Lower lobe of right lung (tissue), 2 donors: ENCODE results near the gene HSF2BP. TPM values are rescaled to one million over a fixed set of nuclear protein-coding genes. Genes with fewer than 3 reads are reported as not detected.
"Not testable (repeated sequence)": the region's sequence is repeated elsewhere in the genome, so short reads cannot be mapped to it uniquely, and the experiment has no call there.

Experiments
- ATAC-seq, 2 donors: fragments of 200-7000 bp; cut with Tn5 transposase; one replicate each; pipeline ENCODE4 v1.9.1; 2020 to 2022; ENCODE audit warnings: mild to moderate bottlenecking in 2 of 2, moderate library complexity in 2 of 2
- DNase-seq: peaks from one replicate; pipeline ENCODE4 v3.0.0-alpha.2; 2020
- H3K27ac ChIP-seq: fragments of 200-600 bp; one replicate; pipeline ENCODE4 v1.8.0; 2022
- H3K27me3 ChIP-seq: fragments of 200-600 bp; one replicate; pipeline ENCODE4 v1.8.0; 2022; ENCODE audit warnings: low read depth
- H3K36me3 ChIP-seq: fragments of 200-600 bp; one replicate; pipeline ENCODE4 v1.8.0; 2022; ENCODE audit warnings: mild to moderate bottlenecking
- H3K4me1 ChIP-seq: fragments of 200-600 bp; one replicate; pipeline ENCODE4 v1.8.0; 2022
- H3K4me3 ChIP-seq: fragments of 200-600 bp; one replicate; pipeline ENCODE4 v1.8.0; 2022; ENCODE audit warnings: mild to moderate bottlenecking
- H3K9me3 ChIP-seq: fragments of 200-600 bp; one replicate; pipeline ENCODE4 v1.8.0; 2022
- intact Hi-C: fragments of 100-400 bp; cut with DNase I; formaldehyde crosslinking; loops from one replicate; pipeline ENCODE4 v1.11.0; 2022
- total RNA-seq: library from RNA; stranded (reverse); fragmentation: NEBNext Ultra II Directional; extraction: Animal tissue kit (Norgen Biotek cat#: 25700); gene quantifications from one replicate; pipeline ENCODE4 v1.2.1, GENCODE V29; 2021
- TF ChIP-seq, protein P1 (sequence below): fragments of 200-600 bp; IDR thresholded peaks from one replicate; pipeline ENCODE4 v1.8.0; 2022; ENCODE audit warnings: antibody characterized with exemption, mild to moderate bottlenecking
- donor health status: DM: no; HTN: yes; CAD: no; lungs with severe emphysema.

The HSF2BP gene
- total RNA-seq, 1 donor from 2014 or later, result 0.32 TPM

DNA sequence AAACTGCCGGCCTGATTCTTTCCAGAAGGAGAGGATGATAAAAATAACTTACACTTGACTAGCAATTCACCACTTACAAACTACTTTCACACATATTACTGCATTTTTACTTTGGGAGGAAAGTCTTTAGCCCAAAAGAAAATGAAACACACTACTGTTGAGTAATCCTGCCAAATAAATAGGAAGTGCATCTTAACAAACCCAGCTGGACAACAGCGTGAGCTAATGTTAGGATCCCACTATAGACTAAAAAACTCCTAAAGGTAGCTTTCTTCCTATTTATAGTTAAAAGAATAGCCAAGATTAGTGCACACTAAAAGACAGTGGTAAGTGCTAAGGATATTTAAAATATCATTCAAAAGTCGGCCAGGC lies 83.8 kb downstream of the HSF2BP start:
- ATAC-seq (peak in 1 of 2 donors; percentile 40), DNase-seq (no peak)
- Histone ChIP-seq H3K36me3 (no peaks in the 10 kb centered on the region), H3K4me1 (peaks cover 12% of the 10 kb centered on the region), H3K4me3 (no peak overlapping the region), H3K27me3 (no peaks in the 10 kb centered on the region), H3K9me3 (no peaks in the 10 kb centered on the region), H3K27ac (peak overlapping the region; percentile 65)
- intact Hi-C loops, result no loop called here
- TF ChIP-seq, protein P1, sequence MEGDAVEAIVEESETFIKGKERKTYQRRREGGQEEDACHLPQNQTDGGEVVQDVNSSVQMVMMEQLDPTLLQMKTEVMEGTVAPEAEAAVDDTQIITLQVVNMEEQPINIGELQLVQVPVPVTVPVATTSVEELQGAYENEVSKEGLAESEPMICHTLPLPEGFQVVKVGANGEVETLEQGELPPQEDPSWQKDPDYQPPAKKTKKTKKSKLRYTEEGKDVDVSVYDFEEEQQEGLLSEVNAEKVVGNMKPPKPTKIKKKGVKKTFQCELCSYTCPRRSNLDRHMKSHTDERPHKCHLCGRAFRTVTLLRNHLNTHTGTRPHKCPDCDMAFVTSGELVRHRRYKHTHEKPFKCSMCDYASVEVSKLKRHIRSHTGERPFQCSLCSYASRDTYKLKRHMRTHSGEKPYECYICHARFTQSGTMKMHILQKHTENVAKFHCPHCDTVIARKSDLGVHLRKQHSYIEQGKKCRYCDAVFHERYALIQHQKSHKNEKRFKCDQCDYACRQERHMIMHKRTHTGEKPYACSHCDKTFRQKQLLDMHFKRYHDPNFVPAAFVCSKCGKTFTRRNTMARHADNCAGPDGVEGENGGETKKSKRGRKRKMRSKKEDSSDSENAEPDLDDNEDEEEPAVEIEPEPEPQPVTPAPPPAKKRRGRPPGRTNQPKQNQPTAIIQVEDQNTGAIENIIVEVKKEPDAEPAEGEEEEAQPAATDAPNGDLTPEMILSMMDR, result no peak

DNA sequence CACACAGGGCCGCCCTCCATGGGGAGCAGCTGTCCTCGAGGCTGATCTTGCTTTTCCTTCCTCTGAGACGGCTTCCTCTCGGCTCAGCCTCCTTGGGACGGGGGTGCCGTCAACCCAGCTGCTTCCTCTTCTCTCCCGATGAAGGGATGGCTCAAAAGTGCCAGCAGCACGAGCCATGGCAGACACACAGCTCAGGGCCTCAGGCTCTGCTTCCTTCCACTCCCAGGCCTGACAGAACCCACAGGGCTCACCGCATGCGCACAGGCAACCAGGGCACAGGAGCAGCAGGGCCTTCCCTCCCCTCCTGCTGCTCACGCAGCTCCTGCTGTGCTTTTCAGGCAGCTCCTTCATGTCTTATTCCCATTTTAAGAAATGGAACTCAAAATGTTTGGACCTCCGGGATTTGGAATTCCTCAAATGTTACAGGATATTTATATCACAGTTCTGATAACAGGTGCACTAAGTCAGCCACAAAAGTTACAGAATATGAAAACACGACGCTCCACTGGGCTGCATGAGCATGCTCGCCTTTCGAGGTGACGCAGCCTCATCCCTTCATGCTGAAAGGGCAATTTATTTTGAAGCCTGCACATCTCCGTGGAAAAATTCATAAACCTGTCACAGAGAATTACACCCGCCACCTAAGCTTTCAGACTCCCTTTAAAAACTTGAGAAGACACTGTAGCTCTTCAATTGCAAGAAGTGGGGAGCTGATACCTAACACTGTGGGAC lies 84.4 kb downstream of the HSF2BP start:
- H3K27me3 ChIP-seq, result no peaks in the 10 kb centered on the region
- H3K4me3 ChIP-seq, result no peak overlapping the region
- no peaks in the 10 kb centered on the region for H3K9me3 ChIP-seq
- ATAC-seq, result peak; percentile 64 to 69
- TF ChIP-seq, protein P1, result no peak
- H3K4me1 ChIP-seq, result peaks cover 12% of the 10 kb centered on the region
- peak; percentile 70 for DNase-seq
- H3K27ac ChIP-seq, result peak overlapping the region; percentile 65
- intact Hi-C loops, result no loop called here
- H3K36me3 ChIP-seq, result no peaks in the 10 kb centered on the region

DNA sequence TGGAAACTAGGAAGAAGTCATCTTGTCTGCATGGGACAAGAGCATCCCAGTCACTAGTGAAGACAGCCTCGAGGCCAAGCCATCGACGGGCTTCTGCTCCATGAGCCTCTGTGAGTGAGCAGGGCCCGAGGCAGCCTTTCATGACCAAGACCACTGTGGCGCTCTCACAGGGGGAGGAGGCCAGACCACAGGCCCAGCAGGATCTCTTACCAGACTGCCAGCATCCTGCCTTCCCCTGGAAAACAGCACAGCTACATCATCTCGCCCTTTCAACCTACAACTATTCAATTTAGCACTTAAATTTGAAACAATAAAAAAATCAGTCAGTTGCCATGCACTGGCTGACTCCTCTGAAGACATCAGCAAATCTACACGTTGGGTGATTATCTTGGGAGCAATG lies 85.4 kb downstream of the HSF2BP start:
- intact Hi-C loops, result no loop called here
- ATAC-seq, result no peak
- Histone ChIP-seq H3K9me3 (no peaks in the 10 kb centered on the region), H3K27me3 (no peaks in the 10 kb centered on the region), H3K4me3 (no peak overlapping the region), H3K4me1 (peaks cover 12% of the 10 kb centered on the region), H3K36me3 (no peaks in the 10 kb centered on the region), H3K27ac (no peak overlapping the region)
- TF ChIP-seq, protein P1, result no peak
- DNase-seq, result no peak

DNA sequence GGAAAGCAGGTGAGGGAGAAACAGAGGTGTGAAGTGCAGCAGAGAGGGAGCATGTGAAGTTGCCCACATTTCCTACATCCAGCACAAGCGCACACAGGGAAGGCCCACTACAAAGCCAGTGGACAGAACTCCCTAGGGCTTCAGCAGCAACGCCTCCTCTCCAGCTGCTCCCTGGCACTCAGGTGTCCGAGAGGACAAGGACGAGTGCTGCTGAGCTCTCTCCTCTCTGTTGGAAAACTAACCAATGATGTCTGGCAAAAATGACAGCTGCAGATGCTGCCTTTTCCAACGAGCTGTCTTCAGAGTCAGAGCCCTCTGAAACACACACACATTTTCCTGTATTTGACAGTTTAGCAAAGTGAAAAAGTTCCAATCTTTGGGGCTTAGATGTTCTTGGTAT lies 86.8 kb downstream of the HSF2BP start:
- DNase-seq (no peak), ATAC-seq (no peak)
- Histone ChIP-seq H3K36me3 (no peaks in the 10 kb centered on the region), H3K9me3 (no peaks in the 10 kb centered on the region), H3K4me3 (no peak overlapping the region), H3K4me1 (peaks cover 12% of the 10 kb centered on the region), H3K27ac (no peak overlapping the region), H3K27me3 (no peaks in the 10 kb centered on the region)
- intact Hi-C loops, result no loop called here
- TF ChIP-seq, protein P1, result no peak

DNA sequence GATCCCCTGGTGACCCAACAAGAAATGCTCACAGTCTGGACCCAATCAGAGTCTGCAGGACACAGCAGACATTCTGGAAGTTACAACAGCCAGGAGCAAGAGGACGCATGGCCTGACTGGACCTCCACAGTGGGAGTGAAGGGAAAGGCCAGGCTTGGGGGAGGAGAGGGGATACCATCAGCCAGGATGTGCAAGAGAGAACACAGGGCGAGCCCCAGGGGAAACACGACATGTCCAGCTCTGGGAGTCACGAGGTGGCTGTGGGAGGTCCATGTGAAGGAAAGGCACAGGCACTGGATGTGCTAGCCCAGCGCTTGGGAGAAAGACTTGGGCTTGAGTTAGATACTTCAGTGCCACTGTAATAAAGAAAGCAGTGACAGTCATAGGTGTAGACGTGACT lies 87.3 kb downstream of the HSF2BP start:
- H3K27me3 ChIP-seq, result no peaks in the 10 kb centered on the region
- no peak for DNase-seq
- intact Hi-C loops, result no loop called here
- H3K9me3 ChIP-seq, result no peaks in the 10 kb centered on the region
- H3K4me1 ChIP-seq, result peaks cover 12% of the 10 kb centered on the region
- ATAC-seq, result no peak
- TF ChIP-seq, protein P1, result no peak
- no peaks in the 10 kb centered on the region for H3K36me3 ChIP-seq
- no peak overlapping the region for H3K4me3 ChIP-seq
- no peak overlapping the region for H3K27ac ChIP-seq

DNA sequence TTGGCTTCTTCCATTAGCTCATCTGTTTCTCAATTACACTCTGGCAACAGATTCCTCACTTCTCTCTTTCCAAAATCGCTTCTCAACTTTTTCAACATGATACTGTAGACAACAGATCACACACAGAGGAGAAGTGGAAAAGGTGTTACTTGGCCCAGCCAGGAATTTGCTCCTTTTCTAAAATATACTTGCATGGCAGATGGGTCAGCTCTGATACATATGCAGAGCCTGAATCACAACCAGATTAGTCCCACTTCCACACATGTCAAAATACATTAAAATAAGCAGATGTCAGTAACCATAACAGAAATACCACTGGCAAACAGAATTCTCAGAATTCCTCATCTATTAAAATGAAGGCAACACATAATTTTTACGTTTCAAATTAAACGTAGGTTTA lies 89.1 kb downstream of the HSF2BP start:
- intact Hi-C loops, H3K36me3 ChIP-seq, H3K4me3 ChIP-seq, H3K4me1 ChIP-seq, H3K27ac ChIP-seq, H3K9me3 ChIP-seq, ATAC-seq, DNase-seq, H3K27me3 ChIP-seq: not testable (repeated sequence)

DNA sequence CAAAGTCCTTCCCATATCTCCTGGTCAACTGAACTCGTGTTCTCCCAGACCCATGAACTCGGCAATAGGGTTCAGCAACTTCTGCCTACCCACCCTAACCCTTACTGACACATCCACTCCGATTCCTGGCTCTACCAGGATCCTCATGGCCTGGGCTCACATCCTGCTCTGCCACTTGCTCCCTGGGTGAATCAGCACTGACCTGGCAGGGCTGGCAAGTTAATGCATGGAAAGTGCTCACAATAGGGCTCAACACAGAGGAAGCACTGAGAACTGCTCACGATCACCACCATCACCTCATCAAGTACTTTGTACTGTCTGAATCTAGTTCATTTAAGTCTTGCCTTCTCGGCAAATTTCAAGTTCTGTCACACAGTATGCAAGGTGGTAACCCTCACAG lies 96.8 kb downstream of the HSF2BP start:
- H3K9me3 ChIP-seq, DNase-seq, H3K4me3 ChIP-seq, H3K27ac ChIP-seq, H3K36me3 ChIP-seq, H3K27me3 ChIP-seq, ATAC-seq, intact Hi-C loops, H3K4me1 ChIP-seq: not testable (repeated sequence)

DNA sequence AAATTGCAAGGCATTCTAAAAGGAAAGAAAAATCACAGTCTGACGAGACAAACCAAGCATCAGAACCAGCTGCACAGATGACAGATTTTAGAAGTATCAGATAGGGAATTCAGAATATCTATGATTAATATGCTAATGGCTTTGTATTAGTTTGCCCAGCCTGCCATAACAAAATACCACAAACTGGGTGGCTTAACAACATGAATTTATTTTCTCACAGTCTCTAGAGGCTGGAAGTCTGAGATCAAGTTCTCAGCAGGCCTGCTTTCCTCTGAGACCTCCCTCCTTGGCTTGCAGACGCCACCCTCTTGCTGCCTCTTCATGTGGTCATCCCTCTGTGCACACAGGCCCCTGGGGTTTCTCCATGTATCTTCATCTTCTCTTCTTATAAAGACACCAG lies 118.7 kb downstream of the HSF2BP start:
- DNase-seq, H3K4me1 ChIP-seq, H3K27me3 ChIP-seq, H3K9me3 ChIP-seq, intact Hi-C loops, H3K27ac ChIP-seq, H3K4me3 ChIP-seq, H3K36me3 ChIP-seq, ATAC-seq: not testable (repeated sequence)

DNA sequence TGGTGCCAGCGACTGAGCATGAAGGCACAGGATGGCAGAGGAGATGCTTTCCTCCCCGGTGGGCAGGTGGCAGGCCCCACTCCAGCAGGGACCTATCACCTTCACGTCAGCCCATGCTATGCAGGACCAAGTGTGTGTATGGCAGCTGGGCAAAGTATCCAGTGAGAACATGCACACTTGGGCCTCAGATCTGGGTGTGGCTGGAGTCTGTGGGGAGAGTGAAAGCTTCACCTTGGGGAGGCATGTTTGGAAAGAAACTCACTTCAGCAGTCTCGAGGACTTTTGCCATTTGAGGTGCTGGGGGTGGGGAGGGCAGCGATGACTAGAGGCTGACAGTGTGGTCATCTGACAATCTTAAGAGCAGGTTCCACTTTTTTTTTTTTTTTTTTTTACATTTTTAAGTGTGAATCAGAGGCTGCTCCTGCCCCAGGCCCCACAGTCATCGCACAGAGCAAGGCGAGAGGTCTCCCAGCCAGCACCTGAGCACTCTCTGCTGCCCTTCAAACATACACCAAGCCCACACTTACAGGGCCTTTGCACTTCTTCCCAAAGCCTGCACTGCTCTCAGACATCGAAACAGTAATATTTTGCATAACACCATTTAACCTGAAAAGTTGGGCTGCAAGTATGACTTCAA lies 136.7 kb downstream of the HSF2BP start:
- H3K4me1 ChIP-seq, intact Hi-C loops, H3K9me3 ChIP-seq, H3K36me3 ChIP-seq, H3K27me3 ChIP-seq, H3K27ac ChIP-seq, H3K4me3 ChIP-seq, DNase-seq: not testable (repeated sequence)
- peak; percentile 70 to 87 for ATAC-seq
